ENCODE measurements around the gene MAST1.
"Not testable (repeated sequence)": the region's sequence is repeated elsewhere in the genome, so short reads cannot be mapped to it uniquely, and the experiment has no call there.

The MAST1 gene

DNA sequence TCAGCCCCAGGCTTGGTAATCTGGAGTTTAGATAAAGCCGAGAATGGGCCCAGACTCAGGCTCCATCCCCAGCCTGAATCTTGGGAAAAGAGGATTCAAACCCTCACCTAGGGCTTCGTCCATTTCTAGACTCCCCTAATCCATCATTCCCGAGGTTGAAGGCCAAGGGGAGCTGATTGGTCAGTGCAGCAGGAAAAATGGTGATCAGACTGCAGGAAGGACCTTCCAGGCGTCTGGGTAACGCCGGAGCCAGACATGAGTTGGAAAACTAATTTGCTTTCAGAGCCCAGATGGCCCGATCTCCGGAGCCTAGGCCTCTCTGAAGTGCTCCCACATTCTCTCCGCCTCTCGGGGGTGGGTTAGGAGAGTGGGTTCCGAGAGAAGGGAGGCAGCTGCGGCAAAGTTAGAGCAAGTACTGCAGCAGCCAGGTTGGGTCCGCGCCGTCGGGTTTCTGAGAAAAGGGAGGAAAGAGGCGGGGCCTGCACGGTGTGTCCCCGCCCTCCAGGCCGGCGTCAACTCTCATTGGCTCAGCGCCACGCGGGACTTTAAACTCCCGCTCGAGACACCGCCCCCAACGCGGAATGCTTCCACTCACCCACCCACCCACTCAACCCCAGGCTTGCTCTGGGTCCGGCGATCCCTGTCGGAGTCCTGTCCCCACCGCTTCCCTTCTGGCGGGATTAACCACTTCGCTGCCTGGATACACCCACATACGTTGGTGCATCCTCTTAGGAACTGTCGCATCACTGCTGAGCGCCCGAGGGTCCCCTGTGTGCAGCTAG lies 3.1 kb upstream of the MAST1 start:
- H3K9ac ChIP-seq (ENCODE audit: low read length) = no peak overlapping the region
- no peaks in the 10 kb centered on the region for H3K36me3 ChIP-seq (ENCODE audit: insufficient read depth, low read length)
- H3K4me3 ChIP-seq (ENCODE audit: low read depth in 1 of 2, low read length in 2 of 2) = no peak overlapping the region
- H3K27me3 ChIP-seq (ENCODE audit: control insufficient read depth in 1 of 2, insufficient read depth in 2 of 2, low read length in 2 of 2) = peaks cover 83 to 92% of the 10 kb centered on the region in 2 donors
- no peaks in the 10 kb centered on the region for H3K9me3 ChIP-seq (ENCODE audit: low read length)
- H3K4me1 ChIP-seq (ENCODE audit: insufficient read depth, low read length) = peaks cover 7% of the 10 kb centered on the region
- H3K27ac ChIP-seq (ENCODE audit: low read depth, low read length) = no peak overlapping the region

DNA sequence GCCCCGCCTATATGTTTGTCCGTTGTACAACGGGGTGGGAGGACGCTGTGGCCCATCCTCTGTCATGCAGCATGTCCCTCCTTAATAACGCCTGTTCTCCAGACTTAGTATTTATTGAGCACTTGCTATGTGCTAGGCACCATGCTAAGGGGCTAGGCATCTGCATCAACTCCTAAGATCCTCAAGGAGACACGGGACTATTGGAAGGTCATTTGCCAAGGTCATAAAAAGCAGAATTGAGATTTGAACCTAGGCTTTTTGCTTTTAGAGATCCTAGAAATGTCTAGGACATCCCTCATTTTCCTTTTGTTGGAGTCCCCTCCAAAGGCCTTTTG lies 1.8 kb upstream of the MAST1 start:
- no peak overlapping the region for H3K27ac ChIP-seq (ENCODE audit: low read depth, low read length)
- no peaks in the 10 kb centered on the region for H3K9me3 ChIP-seq (ENCODE audit: low read length)
- H3K4me1 ChIP-seq (ENCODE audit: insufficient read depth, low read length) = peaks cover 14% of the 10 kb centered on the region
- peaks cover 83 to 92% of the 10 kb centered on the region in 2 donors for H3K27me3 ChIP-seq (ENCODE audit: control insufficient read depth in 1 of 2, insufficient read depth in 2 of 2, low read length in 2 of 2)
- H3K4me3 ChIP-seq (ENCODE audit: low read depth in 1 of 2, low read length in 2 of 2) = no peak overlapping the region
- no peaks in the 10 kb centered on the region for H3K36me3 ChIP-seq (ENCODE audit: insufficient read depth, low read length)
- H3K9ac ChIP-seq (ENCODE audit: low read length) = no peak overlapping the region

DNA sequence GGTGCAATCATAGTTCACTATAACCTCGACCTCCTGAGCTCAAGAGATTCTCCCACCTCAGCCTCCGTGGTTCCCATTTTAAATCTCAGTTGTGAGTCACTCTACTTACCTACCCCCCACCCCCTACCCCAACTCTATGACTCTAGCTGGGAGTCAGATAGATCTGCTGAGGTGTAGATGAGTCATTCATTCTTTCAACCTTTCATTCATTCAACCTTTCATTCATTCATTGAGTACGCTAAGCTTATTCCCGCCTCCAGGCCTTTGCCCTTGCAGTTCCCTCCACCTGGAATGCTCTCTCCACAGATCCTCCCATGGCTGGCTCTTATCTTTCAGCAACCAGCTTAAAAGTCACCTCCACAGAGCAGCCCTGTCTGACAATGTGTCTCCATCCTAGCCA lies 1.1 kb upstream of the MAST1 start:
- Histone ChIP-seq H3K9me3 (ENCODE audit: low read length) (no peaks in the 10 kb centered on the region), H3K4me3 (ENCODE audit: low read depth in 1 of 2, low read length in 2 of 2) (no peak overlapping the region), H3K9ac (ENCODE audit: low read length) (no peak overlapping the region), H3K27ac (ENCODE audit: low read depth, low read length) (no peak overlapping the region), H3K4me1 (ENCODE audit: insufficient read depth, low read length) (peaks cover 14% of the 10 kb centered on the region), H3K36me3 (ENCODE audit: insufficient read depth, low read length) (no peaks in the 10 kb centered on the region), H3K27me3 (ENCODE audit: control insufficient read depth in 1 of 2, insufficient read depth in 2 of 2, low read length in 2 of 2) (peaks cover 83 to 92% of the 10 kb centered on the region in 2 donors)

DNA sequence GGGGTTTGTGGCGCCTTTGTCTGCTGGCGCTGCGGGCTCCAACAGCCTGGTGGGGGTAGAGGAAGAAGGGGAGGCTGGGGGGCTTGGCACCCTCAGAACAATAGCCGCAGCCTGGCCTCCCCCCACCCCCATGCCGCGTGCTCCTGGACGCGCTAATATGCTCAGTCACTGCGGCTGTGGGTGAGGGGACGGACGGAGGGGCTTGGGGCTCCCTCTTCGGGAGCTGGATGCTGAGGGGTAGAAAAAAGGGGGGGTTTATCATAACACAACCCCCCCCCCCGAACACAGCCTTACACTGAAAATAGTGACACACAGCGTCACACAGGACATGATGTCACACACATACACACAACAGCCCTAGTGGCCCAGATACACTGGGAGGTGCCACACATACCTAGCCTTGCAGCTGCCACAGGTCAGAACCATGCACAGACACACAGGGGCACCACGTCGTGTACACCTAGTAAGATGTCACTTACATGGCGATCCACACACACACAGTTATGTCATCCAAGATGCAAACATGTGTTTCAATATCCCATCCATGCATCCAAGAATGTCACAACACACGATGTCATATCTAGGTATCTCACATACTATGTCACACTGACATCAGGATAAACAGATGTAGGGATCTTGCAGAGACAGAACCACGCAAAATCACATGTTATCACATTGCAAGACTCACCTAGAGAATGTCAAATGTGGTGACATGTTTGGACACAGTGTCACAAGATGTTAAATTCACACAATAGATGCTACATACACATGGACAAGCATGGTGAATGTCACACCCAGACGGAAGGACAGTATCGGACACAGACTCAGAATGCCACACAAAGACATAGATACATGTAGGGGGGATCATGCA lies 806 bp downstream of the MAST1 start:
- H3K27ac ChIP-seq (ENCODE audit: low read depth, low read length) = no peak overlapping the region
- no peaks in the 10 kb centered on the region for H3K36me3 ChIP-seq (ENCODE audit: insufficient read depth, low read length)
- H3K4me3 ChIP-seq (ENCODE audit: low read depth in 1 of 2, low read length in 2 of 2) = no peak overlapping the region
- H3K4me1 ChIP-seq (ENCODE audit: insufficient read depth, low read length) = peaks cover 8% of the 10 kb centered on the region
- H3K9me3 ChIP-seq (ENCODE audit: low read length) = no peaks in the 10 kb centered on the region
- H3K9ac ChIP-seq (ENCODE audit: low read length) = no peak overlapping the region
- H3K27me3 ChIP-seq (ENCODE audit: control insufficient read depth in 1 of 2, insufficient read depth in 2 of 2, low read length in 2 of 2) = peaks cover 77 to 94% of the 10 kb centered on the region in 2 donors

DNA sequence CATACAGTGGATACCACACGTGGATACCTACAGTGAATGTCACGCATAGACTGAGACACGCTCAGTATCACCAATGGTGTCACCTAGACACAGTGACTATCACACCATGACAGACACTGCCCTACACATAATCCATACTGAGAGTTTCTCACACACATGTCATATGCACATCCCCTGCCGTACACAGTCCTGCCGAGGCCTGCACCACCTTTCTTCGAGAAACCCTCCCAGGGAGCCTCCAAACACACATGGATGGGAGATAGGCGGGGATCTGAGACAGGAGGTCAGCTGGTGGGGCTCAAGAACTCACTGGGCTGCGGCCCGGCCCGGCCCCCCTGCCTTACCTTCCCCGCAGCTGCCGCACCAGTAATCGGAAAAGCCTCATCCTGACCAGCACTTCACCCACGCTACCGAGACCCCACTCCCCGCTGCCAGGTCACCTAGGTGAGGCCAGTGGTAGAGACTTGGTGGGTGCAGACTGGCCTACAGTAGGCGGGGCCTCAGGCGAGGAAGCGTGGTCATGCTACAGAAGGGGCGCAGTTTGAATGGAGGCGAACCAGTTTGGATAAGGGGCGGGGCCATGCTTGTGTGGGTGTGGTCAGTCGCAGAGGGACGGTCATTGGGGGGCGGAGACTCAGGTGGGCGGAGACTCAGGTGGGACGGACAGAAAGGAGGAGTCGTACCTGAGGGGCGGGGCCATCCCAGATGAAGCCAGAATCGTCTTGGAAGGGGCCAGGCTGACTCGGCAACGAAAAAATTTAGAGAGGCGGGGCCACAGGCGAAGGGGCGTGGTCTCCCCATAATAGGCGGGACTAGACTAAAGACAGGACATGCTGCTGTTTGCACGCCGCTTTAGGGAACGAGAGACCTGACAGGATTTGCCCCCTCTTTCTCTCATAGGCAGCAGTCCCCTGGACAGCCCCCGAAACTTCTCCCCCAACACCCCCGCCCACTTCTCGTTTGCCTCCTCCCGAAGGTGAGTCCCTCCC lies 2.1 kb downstream of the MAST1 start:
- no peaks in the 10 kb centered on the region for H3K36me3 ChIP-seq (ENCODE audit: insufficient read depth, low read length)
- no peak overlapping the region for H3K9ac ChIP-seq (ENCODE audit: low read length)
- no peaks in the 10 kb centered on the region for H3K9me3 ChIP-seq (ENCODE audit: low read length)
- no peak overlapping the region for H3K4me3 ChIP-seq (ENCODE audit: low read depth in 1 of 2, low read length in 2 of 2)
- H3K4me1 ChIP-seq (ENCODE audit: insufficient read depth, low read length) = peaks cover 8% of the 10 kb centered on the region
- peaks cover 65 to 87% of the 10 kb centered on the region in 2 donors for H3K27me3 ChIP-seq (ENCODE audit: control insufficient read depth in 1 of 2, insufficient read depth in 2 of 2, low read length in 2 of 2)
- H3K27ac ChIP-seq (ENCODE audit: low read depth, low read length) = no peak overlapping the region

DNA sequence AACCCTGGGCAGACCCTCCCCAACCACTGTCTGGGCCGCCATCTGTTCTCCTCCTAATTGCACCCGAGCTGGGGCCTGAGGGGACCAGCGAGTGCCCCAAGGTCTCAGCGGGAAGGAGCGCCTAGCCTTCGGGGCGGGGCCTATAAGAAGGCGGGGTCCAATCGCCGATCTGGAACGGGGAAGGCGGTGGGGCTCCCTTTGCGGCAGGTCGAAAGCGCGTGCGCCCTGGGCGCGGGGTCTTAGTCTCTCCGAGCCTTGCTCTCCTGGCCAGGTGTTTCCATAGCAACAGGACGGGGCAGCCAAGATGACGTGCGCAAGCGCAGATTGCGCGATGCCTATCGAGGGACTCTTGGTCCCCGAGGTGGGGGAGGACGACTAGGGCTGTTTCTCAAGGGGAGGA lies 2.8 kb downstream of the MAST1 start:
- Histone ChIP-seq H3K27me3 (ENCODE audit: control insufficient read depth in 1 of 2, insufficient read depth in 2 of 2, low read length in 2 of 2) (peaks cover 58 to 80% of the 10 kb centered on the region in 2 donors), H3K27ac (ENCODE audit: low read depth, low read length) (no peak overlapping the region), H3K4me1 (ENCODE audit: insufficient read depth, low read length) (peaks cover 8% of the 10 kb centered on the region), H3K4me3 (ENCODE audit: low read depth in 1 of 2, low read length in 2 of 2) (no peak overlapping the region), H3K9me3 (ENCODE audit: low read length) (no peaks in the 10 kb centered on the region), H3K36me3 (ENCODE audit: insufficient read depth, low read length) (no peaks in the 10 kb centered on the region), H3K9ac (ENCODE audit: low read length) (no peak overlapping the region)

DNA sequence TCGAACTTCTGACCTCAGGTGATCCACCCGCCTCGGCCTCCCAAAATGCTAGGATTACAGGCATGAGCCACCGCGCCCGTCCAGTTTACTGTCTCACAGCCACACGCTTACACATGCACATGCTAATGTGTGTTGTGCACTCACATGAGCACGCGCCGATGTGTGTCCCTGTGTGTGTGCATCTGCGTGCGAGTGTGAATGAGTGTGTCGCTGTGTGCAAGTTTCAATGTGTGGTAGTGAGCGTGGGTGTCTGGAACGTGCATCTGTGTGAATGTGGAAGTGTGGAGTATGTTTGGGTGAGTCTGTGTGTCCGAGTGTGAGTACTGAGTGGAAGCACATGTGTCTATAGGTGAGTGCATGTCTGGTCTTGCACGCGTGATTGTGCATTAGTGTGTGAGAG lies 4.2 kb downstream of the MAST1 start:
- peaks cover 11% of the 10 kb centered on the region for H3K4me1 ChIP-seq (ENCODE audit: insufficient read depth, low read length)
- no peak overlapping the region for H3K27ac ChIP-seq (ENCODE audit: low read depth, low read length)
- no peaks in the 10 kb centered on the region for H3K9me3 ChIP-seq (ENCODE audit: low read length)
- H3K36me3 ChIP-seq (ENCODE audit: insufficient read depth, low read length) = no peaks in the 10 kb centered on the region
- H3K27me3 ChIP-seq (ENCODE audit: control insufficient read depth in 1 of 2, insufficient read depth in 2 of 2, low read length in 2 of 2) = peaks cover 45 to 75% of the 10 kb centered on the region in 2 donors
- no peak overlapping the region for H3K4me3 ChIP-seq (ENCODE audit: low read depth in 1 of 2, low read length in 2 of 2)
- no peak overlapping the region for H3K9ac ChIP-seq (ENCODE audit: low read length)

DNA sequence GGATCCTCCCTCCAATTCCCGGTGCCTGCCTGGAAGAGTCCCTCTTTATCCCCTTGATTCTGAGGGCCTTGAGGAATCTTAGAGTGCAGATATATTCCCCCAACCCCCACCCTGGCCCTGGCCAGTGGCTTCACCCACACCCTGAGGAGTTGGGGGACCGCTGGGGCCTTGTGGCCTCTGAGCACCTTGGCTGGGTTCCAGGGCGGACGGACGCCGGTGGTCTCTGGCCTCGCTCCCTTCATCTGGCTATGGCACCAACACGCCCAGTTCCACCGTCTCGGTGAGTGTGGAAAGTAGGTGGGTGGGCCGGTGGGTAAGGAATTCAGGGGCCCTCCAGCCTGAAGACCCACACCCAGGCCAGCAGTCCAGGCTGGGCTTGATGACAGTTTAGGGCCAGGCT lies 5.0 kb downstream of the MAST1 start:
- Histone ChIP-seq H3K4me3 (ENCODE audit: low read depth in 1 of 2, low read length in 2 of 2) (no peak overlapping the region), H3K27me3 (ENCODE audit: control insufficient read depth in 1 of 2, insufficient read depth in 2 of 2, low read length in 2 of 2) (peaks cover 39 to 69% of the 10 kb centered on the region in 2 donors), H3K27ac (ENCODE audit: low read depth, low read length) (no peak overlapping the region), H3K9me3 (ENCODE audit: low read length) (no peaks in the 10 kb centered on the region), H3K36me3 (ENCODE audit: insufficient read depth, low read length) (no peaks in the 10 kb centered on the region), H3K9ac (ENCODE audit: low read length) (no peak overlapping the region), H3K4me1 (ENCODE audit: insufficient read depth, low read length) (peaks cover 17% of the 10 kb centered on the region)

DNA sequence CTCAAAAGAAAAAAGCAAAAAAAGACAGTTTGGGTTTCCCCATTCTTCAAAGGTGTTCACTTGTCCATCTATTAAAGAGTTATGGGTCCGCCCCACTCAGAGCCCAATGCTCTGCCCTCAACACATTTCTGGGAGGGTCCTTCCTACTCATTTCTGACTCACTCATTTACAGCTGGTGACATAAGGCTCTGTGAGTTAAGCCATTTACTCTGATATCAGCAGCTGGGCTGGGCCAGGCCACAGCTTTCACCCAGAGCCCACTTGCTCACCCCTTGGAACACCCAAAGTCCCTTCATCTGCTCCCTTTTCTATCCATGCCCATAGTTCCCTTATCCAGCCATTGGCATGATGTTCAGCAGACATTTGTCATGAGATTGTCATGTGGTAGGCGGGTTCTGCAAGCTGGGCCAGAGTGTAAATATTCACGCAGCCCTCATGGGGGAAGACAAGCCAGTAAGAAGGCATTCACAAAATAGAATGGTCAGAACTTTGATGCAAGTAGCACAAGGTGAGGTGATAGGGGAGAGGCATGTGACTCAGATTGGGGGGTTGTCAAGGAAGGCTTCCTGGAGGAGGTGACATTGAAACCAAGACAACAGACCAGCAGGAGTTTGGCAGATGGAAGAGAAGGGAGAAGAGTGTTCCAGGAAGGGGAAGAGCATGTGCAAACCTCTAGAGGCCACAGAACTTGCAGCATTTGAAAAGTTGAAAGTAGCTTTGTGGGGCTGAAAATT lies 5.9 kb downstream of the MAST1 start:
- H3K36me3 ChIP-seq (ENCODE audit: insufficient read depth, low read length) = no peaks in the 10 kb centered on the region
- peaks cover 35 to 61% of the 10 kb centered on the region in 2 donors for H3K27me3 ChIP-seq (ENCODE audit: control insufficient read depth in 1 of 2, insufficient read depth in 2 of 2, low read length in 2 of 2)
- H3K27ac ChIP-seq (ENCODE audit: low read depth, low read length) = no peak overlapping the region
- no peak overlapping the region for H3K9ac ChIP-seq (ENCODE audit: low read length)
- peaks cover 17% of the 10 kb centered on the region for H3K4me1 ChIP-seq (ENCODE audit: insufficient read depth, low read length)
- H3K9me3 ChIP-seq (ENCODE audit: low read length) = no peaks in the 10 kb centered on the region
- H3K4me3 ChIP-seq (ENCODE audit: low read depth in 1 of 2, low read length in 2 of 2) = no peak overlapping the region

DNA sequence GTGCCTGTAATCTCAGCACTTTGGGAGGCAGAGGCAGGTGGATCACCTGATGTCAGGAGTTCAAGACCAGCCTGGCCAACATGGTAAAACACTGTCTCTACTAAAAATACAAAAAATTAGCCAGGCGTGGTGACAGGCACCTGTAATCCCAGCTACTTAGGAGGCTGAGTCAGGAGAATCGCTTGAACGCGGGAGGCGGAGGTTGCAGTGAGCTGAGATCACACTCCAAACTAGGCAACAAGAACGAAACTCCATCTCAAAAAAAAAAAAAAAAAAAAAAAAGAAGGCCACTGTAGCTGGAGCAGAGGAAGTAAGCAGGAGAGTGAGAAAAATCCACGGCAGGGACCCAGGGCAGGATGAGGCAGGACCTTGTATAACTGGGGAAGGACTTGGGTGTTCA lies 8.3 kb downstream of the MAST1 start:
- not testable (repeated sequence) for H3K9ac ChIP-seq (ENCODE audit: low read length); H3K27ac ChIP-seq (ENCODE audit: low read depth, low read length); H3K4me3 ChIP-seq (ENCODE audit: low read depth in 1 of 2, low read length in 2 of 2); H3K36me3 ChIP-seq (ENCODE audit: insufficient read depth, low read length); H3K4me1 ChIP-seq (ENCODE audit: insufficient read depth, low read length); H3K9me3 ChIP-seq (ENCODE audit: low read length)
- peaks cover 12 to 36% of the 10 kb centered on the region in 2 donors for H3K27me3 ChIP-seq (ENCODE audit: control insufficient read depth in 1 of 2, insufficient read depth in 2 of 2, low read length in 2 of 2)

All from muscle layer of colon (tissue), 2 donors.